Nephron progenitor cell (in vitro differentiated cells): ENCODE data around the gene FBXO42.

Source experiments
- DNase-seq: peaks from one replicate; pipeline ENCODE4 v3.0.0; 2021
- H3K27ac Mint-ChIP-seq: 2 replicates; pipeline ENCODE4 v1.8.0; 2021; ENCODE audit warnings: mild to moderate bottlenecking, moderate library complexity, mixed read lengths
- H3K27me3 Mint-ChIP-seq: 2 replicates; pipeline ENCODE4 v1.8.0; 2021; ENCODE audit warnings: mild to moderate bottlenecking, low read depth, mixed read lengths; ENCODE audit not compliant: poor library complexity
- H3K36me3 Mint-ChIP-seq: 2 replicates; pipeline ENCODE4 v1.8.0; 2021; ENCODE audit warnings: low read depth, mixed read lengths
- H3K4me1 Mint-ChIP-seq: 2 replicates; pipeline ENCODE4 v1.8.0; 2021; ENCODE audit warnings: mixed read lengths
- H3K4me3 Mint-ChIP-seq: 2 replicates; pipeline ENCODE4 v1.8.0; 2021; ENCODE audit warnings: mild to moderate bottlenecking, moderate library complexity, mixed read lengths
- H3K9me3 Mint-ChIP-seq: 2 replicates; pipeline ENCODE4 v1.8.0; 2021; ENCODE audit warnings: mild to moderate bottlenecking, moderate library complexity, mixed read lengths
- CTCF ChIP-seq: fragments of 200-600 bp; sonication (generic); IDR thresholded peaks from 2 replicates; pipeline ENCODE4 v1.5.0; 2021; ENCODE audit warnings: antibody characterized with exemption

FBXO42 gene

GRCh38 chr1:16243215-16243610 is 109.1 kb downstream of the FBXO42 start:
- no peak for TF ChIP-seq CTCF
- Mint-ChIP-seq H3K4me1 (peaks cover 18% of the 10 kb centered on the region), H3K4me3 (no peak overlapping the region), H3K27ac (no peak overlapping the region), H3K27me3 (no peaks in the 10 kb centered on the region), H3K36me3 (peaks cover 11% of the 10 kb centered on the region), H3K9me3 (no peaks in the 10 kb centered on the region)
- DNase-seq: no peak

- peaks cover 11% of the 10 kb centered on the region for H3K36me3 Mint-ChIP-seq
- no peak for DNase-seq
- no peak overlapping the region for H3K27ac Mint-ChIP-seq
- H3K9me3 Mint-ChIP-seq: no peaks in the 10 kb centered on the region
- H3K4me3 Mint-ChIP-seq: no peak overlapping the region
- H3K27me3 Mint-ChIP-seq: no peaks in the 10 kb centered on the region
- H3K4me1 Mint-ChIP-seq: peaks cover 22% of the 10 kb centered on the region
- no peak for TF ChIP-seq CTCF
Observed at GRCh38 chr1:16242556-16243214, 109.6 kb downstream of the FBXO42 start.

- Mint-ChIP-seq H3K4me1 (peaks cover 35% of the 10 kb centered on the region), H3K27ac (no peak overlapping the region), H3K9me3 (no peaks in the 10 kb centered on the region), H3K27me3 (peaks cover 2% of the 10 kb centered on the region), H3K36me3 (no peaks in the 10 kb centered on the region), H3K4me3 (no peak overlapping the region)
- DNase-seq: no peak
- no peak for TF ChIP-seq CTCF
Observed at GRCh38 chr1:16241221-16241708, 111.0 kb downstream of the FBXO42 start.

- H3K36me3 Mint-ChIP-seq: no peaks in the 10 kb centered on the region
- DNase-seq: no peak
- TF ChIP-seq CTCF: no peak
- peaks cover 3% of the 10 kb centered on the region for H3K27me3 Mint-ChIP-seq
- no peak overlapping the region for H3K4me3 Mint-ChIP-seq
- no peaks in the 10 kb centered on the region for H3K9me3 Mint-ChIP-seq
- H3K4me1 Mint-ChIP-seq: peaks cover 38% of the 10 kb centered on the region
- H3K27ac Mint-ChIP-seq: no peak overlapping the region
Observed at GRCh38 chr1:16239972-16240491, 112.2 kb downstream of the FBXO42 start.

GRCh38 chr1:16237343-16237830 is 114.9 kb downstream of the FBXO42 start:
- peak overlapping the region; percentile 86 for H3K4me3 Mint-ChIP-seq
- no peaks in the 10 kb centered on the region for H3K36me3 Mint-ChIP-seq
- no peaks in the 10 kb centered on the region for H3K9me3 Mint-ChIP-seq
- H3K27me3 Mint-ChIP-seq: peaks cover 7% of the 10 kb centered on the region
- peaks cover 27% of the 10 kb centered on the region for H3K4me1 Mint-ChIP-seq
- H3K27ac Mint-ChIP-seq: no peak overlapping the region
- no peak for DNase-seq
- TF ChIP-seq CTCF: no peak
